Measurements from ENCODE around the gene MRTFA. TPM values are rescaled to one million over a fixed set of nuclear protein-coding genes. Genes with fewer than 3 reads are reported as not detected.

Gene MRTFA
- total and polyA plus RNA-seq, 9 of the 15 experiments (the other 6 are each of a cell fraction or from before 2014, with no cell fraction given): 0.84 to 21.1 (median 3.7) TPM

DNA sequence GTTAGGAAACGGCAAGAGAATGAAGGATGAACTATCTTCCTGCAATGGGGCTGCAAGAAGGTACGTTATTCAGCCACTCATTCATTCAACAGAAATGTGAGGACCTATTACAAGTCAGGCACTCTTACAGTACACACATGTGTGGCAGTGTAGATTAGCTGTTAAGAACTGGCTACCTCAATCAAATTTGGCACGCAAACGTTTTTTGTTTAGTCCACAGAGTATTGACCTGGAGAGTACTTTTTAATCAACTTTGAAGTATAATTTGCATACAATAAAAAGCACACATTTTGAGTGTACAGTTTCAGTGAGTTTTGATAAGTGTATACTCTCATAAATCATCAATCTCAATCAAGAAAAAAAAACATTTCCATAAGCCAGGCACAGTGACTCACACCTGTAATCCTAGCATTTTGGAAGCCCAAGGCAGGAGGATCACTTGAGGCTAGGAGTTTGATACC is 24.2 kb downstream of the MRTFA start (continued):
- TF ChIP-seq SMAD3 (CRISPR knock-in tag; conservative IDR thresholded peaks at IDR 0.05): no peak
- no peak for TF ChIP-seq ZNF239 (CRISPR knock-in tag; IDR thresholded peaks at IDR 0.05)
- no peak for TF ChIP-seq ZNF316 (IDR thresholded peaks at IDR 0.05)
- TF ChIP-seq, protein P1, sequence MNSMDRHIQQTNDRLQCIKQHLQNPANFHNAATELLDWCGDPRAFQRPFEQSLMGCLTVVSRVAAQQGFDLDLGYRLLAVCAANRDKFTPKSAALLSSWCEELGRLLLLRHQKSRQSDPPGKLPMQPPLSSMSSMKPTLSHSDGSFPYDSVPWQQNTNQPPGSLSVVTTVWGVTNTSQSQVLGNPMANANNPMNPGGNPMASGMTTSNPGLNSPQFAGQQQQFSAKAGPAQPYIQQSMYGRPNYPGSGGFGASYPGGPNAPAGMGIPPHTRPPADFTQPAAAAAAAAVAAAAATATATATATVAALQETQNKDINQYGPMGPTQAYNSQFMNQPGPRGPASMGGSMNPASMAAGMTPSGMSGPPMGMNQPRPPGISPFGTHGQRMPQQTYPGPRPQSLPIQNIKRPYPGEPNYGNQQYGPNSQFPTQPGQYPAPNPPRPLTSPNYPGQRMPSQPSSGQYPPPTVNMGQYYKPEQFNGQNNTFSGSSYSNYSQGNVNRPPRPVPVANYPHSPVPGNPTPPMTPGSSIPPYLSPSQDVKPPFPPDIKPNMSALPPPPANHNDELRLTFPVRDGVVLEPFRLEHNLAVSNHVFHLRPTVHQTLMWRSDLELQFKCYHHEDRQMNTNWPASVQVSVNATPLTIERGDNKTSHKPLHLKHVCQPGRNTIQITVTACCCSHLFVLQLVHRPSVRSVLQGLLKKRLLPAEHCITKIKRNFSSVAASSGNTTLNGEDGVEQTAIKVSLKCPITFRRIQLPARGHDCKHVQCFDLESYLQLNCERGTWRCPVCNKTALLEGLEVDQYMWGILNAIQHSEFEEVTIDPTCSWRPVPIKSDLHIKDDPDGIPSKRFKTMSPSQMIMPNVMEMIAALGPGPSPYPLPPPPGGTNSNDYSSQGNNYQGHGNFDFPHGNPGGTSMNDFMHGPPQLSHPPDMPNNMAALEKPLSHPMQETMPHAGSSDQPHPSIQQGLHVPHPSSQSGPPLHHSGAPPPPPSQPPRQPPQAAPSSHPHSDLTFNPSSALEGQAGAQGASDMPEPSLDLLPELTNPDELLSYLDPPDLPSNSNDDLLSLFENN (IDR thresholded peaks at IDR 0.05; ENCODE audit: low read depth in 2 of 2, low read length in 2 of 2): no peak
- TF ChIP-seq ZNF717 (CRISPR knock-in tag; IDR thresholded peaks at IDR 0.05): no peak
- TF ChIP-seq, protein P2, sequence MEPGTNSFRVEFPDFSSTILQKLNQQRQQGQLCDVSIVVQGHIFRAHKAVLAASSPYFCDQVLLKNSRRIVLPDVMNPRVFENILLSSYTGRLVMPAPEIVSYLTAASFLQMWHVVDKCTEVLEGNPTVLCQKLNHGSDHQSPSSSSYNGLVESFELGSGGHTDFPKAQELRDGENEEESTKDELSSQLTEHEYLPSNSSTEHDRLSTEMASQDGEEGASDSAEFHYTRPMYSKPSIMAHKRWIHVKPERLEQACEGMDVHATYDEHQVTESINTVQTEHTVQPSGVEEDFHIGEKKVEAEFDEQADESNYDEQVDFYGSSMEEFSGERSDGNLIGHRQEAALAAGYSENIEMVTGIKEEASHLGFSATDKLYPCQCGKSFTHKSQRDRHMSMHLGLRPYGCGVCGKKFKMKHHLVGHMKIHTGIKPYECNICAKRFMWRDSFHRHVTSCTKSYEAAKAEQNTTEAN (CRISPR knock-in tag; IDR thresholded peaks at IDR 0.05): no peak
- TF ChIP-seq DPF2 (IDR thresholded peaks at IDR 0.05): peak; percentile 45; the same call in 1 of the 2 replicates
- TF ChIP-seq ZNF24 (IDR thresholded peaks at IDR 0.05): peak; percentile 94
- no peak for TF ChIP-seq ZNF445 (CRISPR knock-in tag; IDR thresholded peaks at IDR 0.05; ENCODE audit: low read depth)
- TF ChIP-seq, protein P3, sequence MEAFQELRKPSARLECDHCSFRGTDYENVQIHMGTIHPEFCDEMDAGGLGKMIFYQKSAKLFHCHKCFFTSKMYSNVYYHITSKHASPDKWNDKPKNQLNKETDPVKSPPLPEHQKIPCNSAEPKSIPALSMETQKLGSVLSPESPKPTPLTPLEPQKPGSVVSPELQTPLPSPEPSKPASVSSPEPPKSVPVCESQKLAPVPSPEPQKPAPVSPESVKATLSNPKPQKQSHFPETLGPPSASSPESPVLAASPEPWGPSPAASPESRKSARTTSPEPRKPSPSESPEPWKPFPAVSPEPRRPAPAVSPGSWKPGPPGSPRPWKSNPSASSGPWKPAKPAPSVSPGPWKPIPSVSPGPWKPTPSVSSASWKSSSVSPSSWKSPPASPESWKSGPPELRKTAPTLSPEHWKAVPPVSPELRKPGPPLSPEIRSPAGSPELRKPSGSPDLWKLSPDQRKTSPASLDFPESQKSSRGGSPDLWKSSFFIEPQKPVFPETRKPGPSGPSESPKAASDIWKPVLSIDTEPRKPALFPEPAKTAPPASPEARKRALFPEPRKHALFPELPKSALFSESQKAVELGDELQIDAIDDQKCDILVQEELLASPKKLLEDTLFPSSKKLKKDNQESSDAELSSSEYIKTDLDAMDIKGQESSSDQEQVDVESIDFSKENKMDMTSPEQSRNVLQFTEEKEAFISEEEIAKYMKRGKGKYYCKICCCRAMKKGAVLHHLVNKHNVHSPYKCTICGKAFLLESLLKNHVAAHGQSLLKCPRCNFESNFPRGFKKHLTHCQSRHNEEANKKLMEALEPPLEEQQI (IDR thresholded peaks at IDR 0.05): no peak
- TF ChIP-seq CHCHD3 (CRISPR knock-in tag; IDR thresholded peaks at IDR 0.05): no peak
- no peak for TF ChIP-seq IFI16 (CRISPR knock-in tag; IDR thresholded peaks at IDR 0.05)
